ENCODE results near the gene ILK. TPM values are rescaled to one million over a fixed set of nuclear protein-coding genes. Genes with fewer than 3 reads are reported as not detected.
A peak's percentile ranks its signal among the peaks of the same experiment; 100 is the strongest.

ILK gene
- total RNA-seq, 2 donors from 2014 or later = 70.2 to 70.6 TPM

DNA sequence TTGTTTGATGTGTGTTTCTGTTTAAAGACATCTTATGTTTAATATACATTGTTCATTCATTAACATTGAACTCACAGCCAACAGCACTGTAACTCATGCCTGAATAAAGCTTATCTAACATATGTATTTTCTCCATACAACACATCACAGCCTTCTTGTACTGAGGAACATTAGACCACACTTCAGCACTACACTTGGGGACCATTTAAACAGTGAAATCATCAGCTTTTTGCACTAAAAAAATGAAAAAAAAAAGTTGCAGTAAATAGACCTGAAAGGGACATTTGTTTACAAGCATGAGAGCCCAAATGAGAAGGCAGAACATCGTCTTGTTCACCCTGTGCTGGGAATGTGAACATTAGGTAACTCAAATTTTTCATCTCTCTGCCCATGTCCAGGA is 31.0 kb downstream of the ILK start:
- no peaks in the 10 kb centered on the region for H3K36me3 Mint-ChIP-seq (ENCODE audit: low read depth)
- no peak overlapping the region for H3K4me3 Mint-ChIP-seq

DNA sequence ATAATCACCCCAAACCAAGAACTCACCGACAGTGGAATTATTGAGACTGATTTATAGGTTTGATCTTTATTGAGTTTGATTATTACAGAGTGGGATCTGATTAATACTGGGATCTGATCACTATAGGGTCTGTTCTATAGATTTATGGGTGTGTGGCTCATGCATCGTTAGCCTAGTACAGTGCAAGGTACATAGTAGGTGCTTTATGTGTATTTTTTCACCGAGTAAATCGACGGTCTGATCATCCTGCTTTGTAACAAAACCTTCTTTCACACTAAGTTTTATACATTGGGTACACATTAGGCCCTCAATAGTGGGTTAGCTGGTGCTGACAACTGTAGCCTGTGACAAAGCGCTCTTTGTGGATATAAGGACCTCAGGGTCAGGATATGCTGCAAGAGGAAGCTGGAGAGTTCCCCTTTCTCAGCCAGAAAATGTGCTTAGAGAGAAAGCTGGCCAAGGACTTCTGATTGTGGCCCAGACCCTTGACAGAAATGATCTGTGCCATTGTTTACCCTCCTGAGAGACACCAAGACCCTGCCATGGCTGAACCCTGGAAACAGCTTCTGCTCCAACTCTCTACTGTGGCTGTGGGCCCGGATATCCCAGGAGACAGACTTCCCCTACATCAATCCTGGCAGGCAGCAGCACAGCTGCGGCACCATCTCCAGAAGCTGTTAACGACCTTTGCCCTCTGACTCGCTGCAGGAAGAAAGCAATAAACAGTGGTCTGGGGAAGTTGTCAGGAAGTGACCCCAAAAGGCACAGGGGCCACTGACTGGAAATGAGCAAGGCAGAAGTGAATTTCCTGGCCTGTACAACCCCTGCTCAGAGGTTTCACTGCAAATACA is 31.7 kb downstream of the ILK start:
- ATAC-seq = no peak
- H3K4me1 Mint-ChIP-seq = peaks cover 10% of the 10 kb centered on the region
- H3K9me3 ChIP-seq (ENCODE audit: control insufficient read depth, low read length, poor library complexity, severe bottlenecking) = no peaks in the 10 kb centered on the region
- H3K4me3 Mint-ChIP-seq = no peak overlapping the region
- no peaks in the 10 kb centered on the region for H3K36me3 Mint-ChIP-seq (ENCODE audit: low read depth)
- no peak for DNase-seq
- H3K27ac Mint-ChIP-seq = no peak overlapping the region
- H3K27me3 Mint-ChIP-seq = no peaks in the 10 kb centered on the region

More for the DNA sequence above, 31.0 kb downstream of the ILK start:
- H3K9me3 ChIP-seq (ENCODE audit: control insufficient read depth, low read length, poor library complexity, severe bottlenecking) = no peaks in the 10 kb centered on the region
- Mint-ChIP-seq H3K4me1 (peaks cover 10% of the 10 kb centered on the region), H3K27me3 (no peaks in the 10 kb centered on the region), H3K27ac (no peak overlapping the region)
- ATAC-seq = no peak
- no peak for DNase-seq

DNA sequence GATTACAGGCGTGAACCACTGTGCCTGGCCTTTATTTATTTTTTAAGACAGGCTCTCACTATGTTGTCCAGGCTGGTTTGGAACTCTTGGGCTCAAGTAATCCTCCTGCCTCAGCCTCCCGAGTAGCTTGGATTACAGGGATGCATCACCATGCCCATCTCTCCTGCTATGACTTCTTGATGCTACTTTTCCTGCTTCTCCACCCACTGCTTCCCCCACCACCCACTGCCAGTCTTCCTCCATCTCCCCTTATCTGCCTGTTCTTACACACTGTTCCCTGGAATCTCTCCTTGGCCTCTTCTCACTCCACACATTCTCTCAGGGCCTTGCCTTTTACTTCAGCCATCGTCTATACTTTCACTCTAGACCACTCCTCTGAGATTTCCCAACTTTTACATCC is 32.9 kb downstream of the ILK start:
- H3K27me3 Mint-ChIP-seq = no peaks in the 10 kb centered on the region
- H3K4me3 Mint-ChIP-seq = no peak overlapping the region
- H3K36me3 Mint-ChIP-seq (ENCODE audit: low read depth) = no peaks in the 10 kb centered on the region
- no peak overlapping the region for H3K27ac Mint-ChIP-seq
- no peak for ATAC-seq
- no peak for DNase-seq
- no peaks in the 10 kb centered on the region for H3K9me3 ChIP-seq (ENCODE audit: control insufficient read depth, low read length, poor library complexity, severe bottlenecking)
- H3K4me1 Mint-ChIP-seq = peaks cover 8% of the 10 kb centered on the region

GRCh38 chr11:6637871-6638270 is 34.3 kb downstream of the ILK start:
- H3K27ac Mint-ChIP-seq = no peak overlapping the region
- H3K27me3 Mint-ChIP-seq = no peaks in the 10 kb centered on the region
- ATAC-seq = no peak
- H3K36me3 Mint-ChIP-seq (ENCODE audit: low read depth) = no peaks in the 10 kb centered on the region
- no peaks in the 10 kb centered on the region for H3K9me3 ChIP-seq (ENCODE audit: control insufficient read depth, low read length, poor library complexity, severe bottlenecking)
- no peak for DNase-seq
- H3K4me3 Mint-ChIP-seq = no peak overlapping the region
- peaks cover 4% of the 10 kb centered on the region for H3K4me1 Mint-ChIP-seq

- no peak for DNase-seq
- Mint-ChIP-seq H3K36me3 (ENCODE audit: low read depth) (no peaks in the 10 kb centered on the region), H3K4me1 (peaks cover 4% of the 10 kb centered on the region)
Observed at GRCh38 chr11:6638429-6638828, 34.9 kb downstream of the ILK start.

GRCh38 chr11:6640036-6640984 is 36.7 kb downstream of the ILK start:
- no peak overlapping the region for H3K27ac Mint-ChIP-seq
- H3K4me3 Mint-ChIP-seq = no peak overlapping the region
- no peaks in the 10 kb centered on the region for H3K36me3 Mint-ChIP-seq (ENCODE audit: low read depth)
- peaks cover 4% of the 10 kb centered on the region for H3K4me1 Mint-ChIP-seq
- no peak for DNase-seq
- no peak for ATAC-seq
- no peaks in the 10 kb centered on the region for H3K9me3 ChIP-seq (ENCODE audit: control insufficient read depth, low read length, poor library complexity, severe bottlenecking)
- no peaks in the 10 kb centered on the region for H3K27me3 Mint-ChIP-seq

More at GRCh38 chr11:6638429-6638828, 34.9 kb downstream of the ILK start:
- no peak overlapping the region for H3K4me3 Mint-ChIP-seq
- H3K27ac Mint-ChIP-seq = no peak overlapping the region
- H3K9me3 ChIP-seq (ENCODE audit: control insufficient read depth, low read length, poor library complexity, severe bottlenecking) = no peaks in the 10 kb centered on the region
- H3K27me3 Mint-ChIP-seq = no peaks in the 10 kb centered on the region
- no peak for ATAC-seq

- DNase-seq (no peak), ATAC-seq (no peak)
- no peaks in the 10 kb centered on the region for H3K9me3 ChIP-seq (ENCODE audit: control insufficient read depth, low read length, poor library complexity, severe bottlenecking)
- H3K4me1 Mint-ChIP-seq = peaks cover 4% of the 10 kb centered on the region
- H3K4me3 Mint-ChIP-seq = no peak overlapping the region
- H3K36me3 Mint-ChIP-seq (ENCODE audit: low read depth) = no peaks in the 10 kb centered on the region
- H3K27ac Mint-ChIP-seq = no peak overlapping the region
- H3K27me3 Mint-ChIP-seq = no peaks in the 10 kb centered on the region
Observed at GRCh38 chr11:6640985-6641701, 37.6 kb downstream of the ILK start.

DNA sequence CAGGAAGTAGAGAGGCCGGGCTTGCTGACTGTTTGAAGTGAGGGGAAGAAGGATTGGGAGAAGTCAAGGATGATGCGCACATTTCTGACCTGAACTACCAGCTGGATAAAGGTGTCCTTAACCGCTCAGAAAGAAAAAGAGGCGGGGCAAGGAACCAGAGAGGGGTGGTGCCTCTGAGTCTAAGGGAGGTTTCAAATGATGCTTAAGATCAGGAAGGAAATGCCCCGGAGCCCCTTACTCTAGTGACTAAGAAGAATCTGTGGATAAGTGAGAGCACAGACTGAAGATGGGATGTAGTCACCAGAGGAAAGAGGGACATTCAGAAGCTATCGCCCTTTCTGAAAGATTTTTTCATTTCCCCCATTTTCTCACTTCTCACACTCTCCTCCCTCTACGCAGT is 39.4 kb downstream of the ILK start:
- DNase-seq (no peak), ATAC-seq (no peak)
- H3K4me1 Mint-ChIP-seq = peaks cover 4% of the 10 kb centered on the region
- no peaks in the 10 kb centered on the region for H3K27me3 Mint-ChIP-seq
- H3K4me3 Mint-ChIP-seq = no peak overlapping the region
- no peak overlapping the region for H3K27ac Mint-ChIP-seq
- H3K9me3 ChIP-seq (ENCODE audit: control insufficient read depth, low read length, poor library complexity, severe bottlenecking) = no peaks in the 10 kb centered on the region
- H3K36me3 Mint-ChIP-seq (ENCODE audit: low read depth) = no peaks in the 10 kb centered on the region

- ATAC-seq = no peak
- no peaks in the 10 kb centered on the region for H3K9me3 ChIP-seq (ENCODE audit: control insufficient read depth, low read length, poor library complexity, severe bottlenecking)
- Mint-ChIP-seq H3K27me3 (no peaks in the 10 kb centered on the region), H3K27ac (no peak overlapping the region), H3K36me3 (ENCODE audit: low read depth) (no peaks in the 10 kb centered on the region), H3K4me1 (no peaks in the 10 kb centered on the region), H3K4me3 (no peak overlapping the region)
- DNase-seq = no peak
Observed at GRCh38 chr11:6646071-6646470, 42.5 kb downstream of the ILK start.

DNA sequence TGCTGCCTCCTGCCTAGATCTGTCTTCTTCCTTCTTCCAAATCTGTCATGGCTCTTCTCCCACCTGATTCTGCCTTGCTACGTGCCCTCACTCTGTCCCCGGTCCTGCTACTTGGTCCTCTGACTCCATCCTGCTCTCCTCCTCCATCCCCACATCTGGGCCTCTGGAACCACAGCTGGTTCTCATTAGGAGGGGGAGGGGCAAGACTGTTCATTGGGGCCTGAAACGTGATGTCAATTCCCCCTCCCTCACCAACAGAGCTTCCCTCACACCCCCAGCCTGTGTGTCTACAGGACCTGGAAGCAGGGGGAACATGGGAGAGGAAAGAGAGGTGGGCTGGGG is 43.0 kb downstream of the ILK start:
- ATAC-seq = no peak
- Mint-ChIP-seq H3K36me3 (ENCODE audit: low read depth) (no peaks in the 10 kb centered on the region), H3K27ac (no peak overlapping the region), H3K27me3 (no peaks in the 10 kb centered on the region), H3K4me1 (no peaks in the 10 kb centered on the region), H3K4me3 (no peak overlapping the region)
- no peaks in the 10 kb centered on the region for H3K9me3 ChIP-seq (ENCODE audit: control insufficient read depth, low read length, poor library complexity, severe bottlenecking)
- DNase-seq = no peak

DNA sequence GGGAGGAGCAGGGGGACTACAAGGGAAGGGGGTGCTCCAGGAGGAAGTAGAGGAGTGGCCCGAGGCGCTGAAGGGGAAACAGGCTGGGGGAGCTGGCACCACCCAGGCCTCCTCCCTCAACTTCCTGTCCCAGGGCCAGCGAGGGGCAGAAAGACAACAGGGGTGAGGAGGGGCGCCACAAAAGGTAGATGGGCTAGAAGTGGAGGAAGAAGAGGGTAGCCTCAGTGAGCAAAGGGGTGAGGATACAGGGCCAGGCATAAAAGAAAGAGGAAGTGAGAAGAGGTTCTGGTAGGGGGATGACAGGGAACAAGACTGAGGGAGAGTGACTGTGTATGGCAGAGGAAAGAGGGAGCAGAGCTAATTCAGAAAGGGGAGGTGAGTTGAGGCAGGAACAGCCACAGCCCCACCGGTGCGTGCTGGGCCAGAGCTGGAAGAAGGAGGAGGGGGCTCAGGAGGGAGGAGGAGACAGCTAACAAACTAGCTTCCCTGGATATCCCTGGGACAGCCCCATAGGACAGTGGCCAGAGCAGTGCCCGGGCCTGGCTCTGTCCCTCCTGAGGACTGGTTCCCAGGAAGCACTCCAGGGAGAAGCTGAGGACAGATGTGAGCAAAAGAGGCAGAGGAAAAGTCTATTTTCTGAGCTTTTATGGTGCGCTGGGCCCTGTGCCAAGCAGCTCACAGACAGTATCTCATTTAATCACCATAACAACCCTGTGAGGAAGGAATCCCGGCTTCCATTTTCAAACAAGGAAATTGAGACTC is 43.5 kb downstream of the ILK start:
- H3K4me1 Mint-ChIP-seq = no peaks in the 10 kb centered on the region
- H3K27ac Mint-ChIP-seq = no peak overlapping the region
- DNase-seq = no peak
- ATAC-seq = peak; percentile 68
- no peaks in the 10 kb centered on the region for H3K36me3 Mint-ChIP-seq (ENCODE audit: low read depth)
- no peak overlapping the region for H3K4me3 Mint-ChIP-seq
- no peaks in the 10 kb centered on the region for H3K9me3 ChIP-seq (ENCODE audit: control insufficient read depth, low read length, poor library complexity, severe bottlenecking)
- no peaks in the 10 kb centered on the region for H3K27me3 Mint-ChIP-seq

GRCh38 chr11:6647836-6648235 is 44.3 kb downstream of the ILK start:
- Mint-ChIP-seq H3K4me1 (no peaks in the 10 kb centered on the region), H3K36me3 (ENCODE audit: low read depth) (no peaks in the 10 kb centered on the region), H3K4me3 (no peak overlapping the region), H3K27me3 (no peaks in the 10 kb centered on the region), H3K27ac (no peak overlapping the region)
- ATAC-seq (no peak), DNase-seq (no peak)
- no peaks in the 10 kb centered on the region for H3K9me3 ChIP-seq (ENCODE audit: control insufficient read depth, low read length, poor library complexity, severe bottlenecking)
